ENCODE data around the gene GZMH. TPM values are rescaled to one million over a fixed set of nuclear protein-coding genes. Genes with fewer than 3 reads are reported as not detected.
"Not testable (repeated sequence)": the region's sequence is repeated elsewhere in the genome, so short reads cannot be mapped to it uniquely, and the experiment has no call there.

GZMH gene
- not detected in 3 replicates for total RNA-seq
- long read RNA-seq: 0 reads

DNA sequence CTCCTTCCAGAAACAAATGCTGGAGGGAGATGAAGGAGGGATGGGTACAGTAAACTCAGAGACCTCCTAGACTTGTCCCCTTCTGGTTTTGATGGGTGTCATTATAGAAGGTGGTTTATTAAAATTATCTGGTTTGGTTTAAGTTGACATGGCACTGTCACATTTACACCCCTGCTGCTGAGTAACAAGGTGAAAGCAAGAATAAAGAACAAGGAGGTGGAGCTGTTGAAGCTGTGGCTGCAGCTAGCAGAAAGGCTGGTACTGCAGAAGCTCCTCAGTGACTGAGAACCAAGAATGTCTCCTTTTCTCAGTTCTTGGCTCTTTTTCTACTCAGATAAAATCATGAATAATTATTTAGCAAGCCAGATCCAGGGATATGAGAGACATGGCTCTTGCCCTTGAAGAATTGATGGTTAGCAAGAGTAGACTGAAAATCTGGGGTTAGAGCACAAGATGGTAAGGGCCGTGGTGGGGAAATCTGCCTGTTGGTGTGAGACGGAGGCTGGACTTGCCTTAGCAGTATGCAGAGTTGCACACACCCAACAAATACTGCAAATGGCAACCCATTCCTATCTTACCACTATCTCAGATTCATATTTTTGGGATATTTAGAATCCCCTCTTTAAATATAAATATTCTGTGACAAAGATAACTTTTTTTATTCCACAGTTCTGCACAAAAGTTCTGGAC is at the start of gene GZMH:
TSS of gene GZMH (minus strand) at position 31 of the 690 bp plus-strand sequence. CDS start 72 bp downstream, outside the sequence.
- Mint-ChIP-seq H3K27ac (ENCODE audit: unreplicated experiment) (no peak within 1 kb of the TSS), H3K9me3 (ENCODE audit: low read depth) (peaks cover 3% of the 10 kb centered on the region), H3K27me3 (ENCODE audit: low read depth) (peaks cover 2% of the 10 kb centered on the region), H3K36me3 (ENCODE audit: low read depth) (no peaks in the 10 kb centered on the region), H3K4me3 (ENCODE audit: unreplicated experiment) (no peak within 1 kb of the TSS), H3K4me1 (ENCODE audit: low read depth) (no peaks in the 10 kb centered on the region)
- DNase-seq (ENCODE audit: low spot score): no peak
- TF ChIP-seq, protein P1, sequence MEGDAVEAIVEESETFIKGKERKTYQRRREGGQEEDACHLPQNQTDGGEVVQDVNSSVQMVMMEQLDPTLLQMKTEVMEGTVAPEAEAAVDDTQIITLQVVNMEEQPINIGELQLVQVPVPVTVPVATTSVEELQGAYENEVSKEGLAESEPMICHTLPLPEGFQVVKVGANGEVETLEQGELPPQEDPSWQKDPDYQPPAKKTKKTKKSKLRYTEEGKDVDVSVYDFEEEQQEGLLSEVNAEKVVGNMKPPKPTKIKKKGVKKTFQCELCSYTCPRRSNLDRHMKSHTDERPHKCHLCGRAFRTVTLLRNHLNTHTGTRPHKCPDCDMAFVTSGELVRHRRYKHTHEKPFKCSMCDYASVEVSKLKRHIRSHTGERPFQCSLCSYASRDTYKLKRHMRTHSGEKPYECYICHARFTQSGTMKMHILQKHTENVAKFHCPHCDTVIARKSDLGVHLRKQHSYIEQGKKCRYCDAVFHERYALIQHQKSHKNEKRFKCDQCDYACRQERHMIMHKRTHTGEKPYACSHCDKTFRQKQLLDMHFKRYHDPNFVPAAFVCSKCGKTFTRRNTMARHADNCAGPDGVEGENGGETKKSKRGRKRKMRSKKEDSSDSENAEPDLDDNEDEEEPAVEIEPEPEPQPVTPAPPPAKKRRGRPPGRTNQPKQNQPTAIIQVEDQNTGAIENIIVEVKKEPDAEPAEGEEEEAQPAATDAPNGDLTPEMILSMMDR (IDR thresholded peaks at IDR 0.05): no peak

DNA sequence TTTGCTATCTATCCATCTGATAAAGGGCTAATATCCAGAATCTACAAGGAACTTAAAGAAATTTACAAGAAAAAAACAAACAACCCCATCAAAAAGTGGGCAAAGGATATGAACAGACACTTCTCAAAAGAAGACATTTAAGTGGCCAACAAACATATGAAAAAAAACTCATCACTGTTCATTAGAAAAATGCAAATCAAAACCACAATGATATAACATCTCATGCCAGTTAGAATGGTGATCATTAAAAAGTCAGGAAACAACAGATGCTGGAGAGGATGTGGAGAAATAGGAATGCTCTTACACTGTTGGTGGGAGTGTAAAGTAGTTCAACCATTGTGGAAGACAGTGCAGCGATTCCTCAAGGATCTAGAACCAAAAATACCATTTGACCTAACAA is 38.9 kb upstream of the GZMH start:
- not testable (repeated sequence) for H3K4me3 Mint-ChIP-seq (ENCODE audit: unreplicated experiment); H3K27ac Mint-ChIP-seq (ENCODE audit: unreplicated experiment); H3K4me1 Mint-ChIP-seq (ENCODE audit: low read depth); H3K27me3 Mint-ChIP-seq (ENCODE audit: low read depth); H3K36me3 Mint-ChIP-seq (ENCODE audit: low read depth); DNase-seq (ENCODE audit: low spot score)
- H3K9me3 Mint-ChIP-seq (ENCODE audit: low read depth): peaks cover 21% of the 10 kb centered on the region

- Mint-ChIP-seq H3K4me3 (ENCODE audit: unreplicated experiment) (no peak overlapping the region), H3K27me3 (ENCODE audit: low read depth) (peaks cover 8% of the 10 kb centered on the region), H3K36me3 (ENCODE audit: low read depth) (no peaks in the 10 kb centered on the region), H3K4me1 (ENCODE audit: low read depth) (no peaks in the 10 kb centered on the region), H3K27ac (ENCODE audit: unreplicated experiment) (no peak overlapping the region), H3K9me3 (ENCODE audit: low read depth) (no peaks in the 10 kb centered on the region)
- DNase-seq (ENCODE audit: low spot score): no peak
- TF ChIP-seq, protein P1 (IDR thresholded peaks at IDR 0.05): no peak
Measured at GRCh38 chr14:24639905-24640304, 30.4 kb upstream of the GZMH start.

GRCh38 chr14:24639270-24639669 is 29.8 kb upstream of the GZMH start:
- Mint-ChIP-seq H3K4me1 (ENCODE audit: low read depth) (no peaks in the 10 kb centered on the region), H3K9me3 (ENCODE audit: low read depth) (no peaks in the 10 kb centered on the region), H3K27ac (ENCODE audit: unreplicated experiment) (no peak overlapping the region), H3K36me3 (ENCODE audit: low read depth) (no peaks in the 10 kb centered on the region), H3K27me3 (ENCODE audit: low read depth) (peaks cover 8% of the 10 kb centered on the region), H3K4me3 (ENCODE audit: unreplicated experiment) (no peak overlapping the region)
- TF ChIP-seq, protein P1 (IDR thresholded peaks at IDR 0.05): no peak
- DNase-seq (ENCODE audit: low spot score): no peak

DNA sequence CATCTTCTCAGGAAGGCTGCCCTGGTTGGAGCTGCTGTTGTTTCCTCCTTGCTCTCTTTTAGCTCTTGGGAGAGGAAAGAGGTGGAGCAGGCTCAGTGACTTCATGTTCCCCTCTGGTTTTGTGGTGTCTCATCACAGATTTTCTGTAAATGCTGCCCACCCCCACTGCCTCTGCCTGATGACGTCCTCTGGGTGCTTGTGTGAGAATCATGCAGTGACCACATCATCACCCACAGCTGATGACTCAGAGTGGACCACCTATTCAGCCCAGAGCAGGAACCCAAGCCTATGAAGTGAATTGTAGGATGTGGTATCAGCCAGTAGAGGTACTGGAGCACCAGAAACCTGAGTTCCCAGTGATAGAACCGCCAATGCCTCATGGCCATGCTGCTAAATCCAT is 24.7 kb upstream of the GZMH start, which contains the start of gene GZMB:
TSS of gene GZMB (minus strand) at position 33 of the 400 bp plus-strand sequence. CDS start at position 3, 30 bp downstream.
- H3K4me3 Mint-ChIP-seq (ENCODE audit: unreplicated experiment): no peak within 1 kb of the TSS
- H3K27ac Mint-ChIP-seq (ENCODE audit: unreplicated experiment): no peak within 1 kb of the TSS
- DNase-seq (ENCODE audit: low spot score): no peak
- no peaks in the 10 kb centered on the region for H3K4me1 Mint-ChIP-seq (ENCODE audit: low read depth)
- H3K9me3 Mint-ChIP-seq (ENCODE audit: low read depth): peaks cover 2% of the 10 kb centered on the region
- H3K27me3 Mint-ChIP-seq (ENCODE audit: low read depth): peaks cover 2% of the 10 kb centered on the region
- TF ChIP-seq, protein P1 (IDR thresholded peaks at IDR 0.05): no peak
- no peaks in the 10 kb centered on the region for H3K36me3 Mint-ChIP-seq (ENCODE audit: low read depth)

- no peak for DNase-seq (ENCODE audit: low spot score)
- Mint-ChIP-seq H3K4me1 (ENCODE audit: low read depth) (no peaks in the 10 kb centered on the region), H3K4me3 (ENCODE audit: unreplicated experiment) (no peak overlapping the region), H3K27me3 (ENCODE audit: low read depth) (peaks cover 2% of the 10 kb centered on the region), H3K36me3 (ENCODE audit: low read depth) (no peaks in the 10 kb centered on the region), H3K27ac (ENCODE audit: unreplicated experiment) (no peak overlapping the region), H3K9me3 (ENCODE audit: low read depth) (peaks cover 2% of the 10 kb centered on the region)
- TF ChIP-seq, protein P1 (IDR thresholded peaks at IDR 0.05): no peak
Measured at GRCh38 chr14:24633353-24633752, 23.9 kb upstream of the GZMH start.
